ENCODE results near the gene AP4B1.

- no peak for TF ChIP-seq CTCF (IDR thresholded peaks at IDR 0.05; ENCODE audit: low read length)
- no peak for TF ChIP-seq EZH2 (IDR thresholded peaks at IDR 0.05; ENCODE audit: borderline replicate concordance, low read length)
Measured at GRCh38 chr1:113895961-113896360, 8.6 kb downstream of the AP4B1 start.
